Fibroblast of lung (primary cell): ENCODE results near the gene RPS15. TPM values are rescaled to one million over a fixed set of nuclear protein-coding genes. Genes with fewer than 3 reads are reported as not detected.
"Not testable (repeated sequence)": the region's sequence is repeated elsewhere in the genome, so short reads cannot be mapped to it uniquely, and the experiment has no call there.

ENCODE experiments used
- DNase-seq, 2 donors: peaks; one replicate each; pipeline versions ENCODE4 v3.0.0 to v3.0.0-alpha.2; 2010; ENCODE audit warnings: low read depth in 2 of 2
- H2AFZ ChIP-seq: 2 replicates; pipeline ENCODE4 v1.5.1; 2012; ENCODE audit warnings: low read length, control low read depth, inconsistent platforms
- H3K27ac ChIP-seq: 2 replicates; pipeline ENCODE4 v1.5.1; 2011; ENCODE audit warnings: low read length, control low read depth; ENCODE audit not compliant: insufficient read depth
- H3K27me3 ChIP-seq: 2 replicates; pipeline ENCODE4 v1.5.1; 2011; ENCODE audit warnings: mild to moderate bottlenecking, low read length; ENCODE audit not compliant: control insufficient read depth, insufficient read depth
- H3K36me3 ChIP-seq: 2 replicates; pipeline ENCODE4 v1.5.1; 2011; ENCODE audit warnings: low read length; ENCODE audit not compliant: control insufficient read depth, insufficient read depth
- H3K4me1 ChIP-seq: 2 replicates; pipeline ENCODE4 v1.5.1; 2011; ENCODE audit warnings: low read length; ENCODE audit not compliant: control insufficient read depth, insufficient read depth; ENCODE audit errors: extremely low read depth
- H3K4me2 ChIP-seq: 2 replicates; pipeline ENCODE4 v1.5.1; 2011; ENCODE audit warnings: low read length, control low read depth; ENCODE audit not compliant: insufficient read depth; ENCODE audit errors: extremely low read depth
- H3K4me3 ChIP-seq, 4 experiments: fragments of 200-600 bp in 1 of 4; sonication (generic) in 1 of 4; replicated peaks in 1 of 4; 2 replicates each; pipeline ENCODE4 v1.5.1; 2011 to 2016; ENCODE audit warnings: low read length in 4 of 4, low read depth in 3 of 4, mild to moderate bottlenecking in 3 of 4, control low read depth in 2 of 4, inconsistent platforms in 1 of 4, mixed read lengths in 1 of 4; ENCODE audit not compliant: insufficient read depth in 1 of 4; ENCODE audit errors: control extremely low read depth in 1 of 4
- H3K79me2 ChIP-seq: 2 replicates; pipeline ENCODE4 v1.5.1; 2012; ENCODE audit warnings: mild to moderate bottlenecking, low read length, inconsistent platforms; ENCODE audit not compliant: control insufficient read depth, insufficient read depth
- H3K9ac ChIP-seq: 2 replicates; pipeline ENCODE4 v1.5.1; 2011; ENCODE audit warnings: mild to moderate bottlenecking, low read length, control low read depth; ENCODE audit not compliant: insufficient read depth
- H3K9me3 ChIP-seq: 2 replicates; pipeline ENCODE4 v1.5.1; 2012; ENCODE audit warnings: low read depth, low read length; ENCODE audit not compliant: control insufficient read depth, insufficient read depth
- H4K20me1 ChIP-seq: 2 replicates; pipeline ENCODE4 v1.5.1; 2011; ENCODE audit warnings: low read length; ENCODE audit not compliant: control insufficient read depth, insufficient read depth; ENCODE audit errors: extremely low read depth
- CTCF ChIP-seq, 2 donors: IDR thresholded peaks in 1 of 2; conservative IDR thresholded peaks in 1 of 2; 1 replicate in 1 of 2; 2 replicates in 1 of 2; pipeline ENCODE4 v1.5.1; 2011 to 2012; ENCODE audit warnings: low read length in 2 of 2, control low read depth in 1 of 2, inconsistent platforms in 1 of 2, low read depth in 1 of 2, mild to moderate bottlenecking in 1 of 2
- EZH2 ChIP-seq: IDR thresholded peaks from 2 replicates; pipeline ENCODE4 v1.5.1; 2012; ENCODE audit warnings: low read length, control low read depth, mild to moderate bottlenecking; ENCODE audit errors: missing control alignments
- polyA plus RNA-seq, 2 donors: library from polyadenylated mRNA; depleted of rRNA in 1 of 2; stranded (reverse) in 1 of 2; unstranded in 1 of 2; fragments of >200 nt; gene quantifications; 2 replicates each; pipeline ENCODE4 v1.2.1, GENCODE V29; 2011 to 2012; ENCODE audit warnings: missing spikeins in 1 of 2
- total RNA-seq: library from RNA; depleted of rRNA; stranded (reverse); fragments of >200 nt; gene quantifications from 2 replicates; pipeline ENCODE4 v1.2.1, GENCODE V29; 2014

RPS15 gene
- total and polyA plus RNA-seq, 2 donors (not counting 1 experiment from before 2014, with no cell fraction given) = 369 to 878 TPM

- Histone ChIP-seq H3K27ac (peak overlapping the region; percentile 49), H3K9me3 (no peaks in the 10 kb centered on the region), H3K36me3 (peaks cover 49% of the 10 kb centered on the region), H3K4me1 (peaks cover 21% of the 10 kb centered on the region), H3K9ac (no peak overlapping the region), H3K79me2 (peaks cover 88% of the 10 kb centered on the region), H2AFZ (no peak overlapping the region), H3K4me2 (no peak overlapping the region), H3K4me3 (no peak overlapping the region), H3K27me3 (no peaks in the 10 kb centered on the region), H4K20me1 (no peaks in the 10 kb centered on the region)
- no peak for DNase-seq
- no peak for TF ChIP-seq CTCF (conservative IDR thresholded peaks at IDR 0.05 in 1 of 2, IDR thresholded peaks at IDR 0.05 in 1 of 2; ENCODE audit: low read depth in 1 of 2, low read length in 2 of 2)
- TF ChIP-seq EZH2 = no peak
Observed at GRCh38 chr19:1418496-1418775, 19.8 kb upstream of the RPS15 start.

- Histone ChIP-seq H3K27me3 (no peaks in the 10 kb centered on the region), H3K36me3 (peaks cover 54% of the 10 kb centered on the region), H3K9me3 (no peaks in the 10 kb centered on the region), H3K4me3 (no peak overlapping the region), H3K4me2 (no peak overlapping the region), H4K20me1 (no peaks in the 10 kb centered on the region), H3K27ac (no peak overlapping the region), H2AFZ (no peak overlapping the region), H3K79me2 (peaks cover 87% of the 10 kb centered on the region), H3K4me1 (peaks cover 19% of the 10 kb centered on the region), H3K9ac (no peak overlapping the region)
- TF ChIP-seq CTCF (conservative IDR thresholded peaks at IDR 0.05 in 1 of 2, IDR thresholded peaks at IDR 0.05 in 1 of 2; ENCODE audit: low read depth in 1 of 2, low read length in 2 of 2) = no peak
- TF ChIP-seq EZH2 = no peak
- no peak for DNase-seq
Observed at GRCh38 chr19:1418951-1419738, 19.1 kb upstream of the RPS15 start.

- H3K27me3 ChIP-seq, H3K4me2 ChIP-seq, H2AFZ ChIP-seq, H3K9me3 ChIP-seq, H4K20me1 ChIP-seq, DNase-seq, H3K9ac ChIP-seq, H3K27ac ChIP-seq, H3K4me3 ChIP-seq: not testable (repeated sequence)
- peaks cover 83% of the 10 kb centered on the region for H3K79me2 ChIP-seq
- H3K36me3 ChIP-seq = peaks cover 60% of the 10 kb centered on the region
- H3K4me1 ChIP-seq = peaks cover 16% of the 10 kb centered on the region
Observed at GRCh38 chr19:1420085-1420484, 18.1 kb upstream of the RPS15 start.
